Karpas-422 (cell line): ENCODE measurements around the gene FAM107A. TPM values are rescaled to one million over a fixed set of nuclear protein-coding genes. Genes with fewer than 3 reads are reported as not detected.

Experiments used
- DNase-seq: peaks from one replicate; pipeline ENCODE4 v3.0.0-alpha.2; 2015
- H2AFZ ChIP-seq: fragments of 200-600 bp; sonication (generic); 2 replicates; pipeline ENCODE4 v1.6.1; 2014; ENCODE audit warnings: antibody characterized with exemption, low read length, mixed read lengths
- H3K27ac ChIP-seq: fragments of 200-600 bp; sonication (generic); 2 replicates; pipeline ENCODE4 v1.5.1; 2014; ENCODE audit warnings: mild to moderate bottlenecking, low read length, moderate library complexity
- H3K27me3 ChIP-seq: fragments of 200-600 bp; sonication (generic); 2 replicates; pipeline ENCODE4 v1.6.1; 2014; ENCODE audit warnings: low read length, mixed read lengths
- H3K36me3 ChIP-seq: fragments of 200-600 bp; sonication (generic); 2 replicates; pipeline ENCODE4 v1.6.1; 2014; ENCODE audit warnings: low read length, mixed read lengths; ENCODE audit not compliant: insufficient read depth
- H3K4me1 ChIP-seq: fragments of 200-600 bp; sonication (generic); 2 replicates; pipeline ENCODE4 v1.6.1; 2014; ENCODE audit warnings: mild to moderate bottlenecking, low read length, mixed read lengths
- H3K4me2 ChIP-seq: fragments of 200-600 bp; sonication (generic); 2 replicates; pipeline ENCODE4 v1.6.1; 2014; ENCODE audit warnings: low read length, low read depth, mild to moderate bottlenecking; ENCODE audit not compliant: poor library complexity, severe bottlenecking
- H3K4me3 ChIP-seq: fragments of 200-600 bp; sonication (generic); 2 replicates; pipeline ENCODE4 v1.5.1; 2014; ENCODE audit warnings: mild to moderate bottlenecking, antibody characterized with exemption, low read length, mixed read lengths
- H3K79me2 ChIP-seq: fragments of 200-600 bp; sonication (generic); 2 replicates; pipeline ENCODE4 v1.6.1; 2014; ENCODE audit warnings: mild to moderate bottlenecking, low read length, mixed read lengths
- H3K9ac ChIP-seq: fragments of 200-600 bp; sonication (generic); 2 replicates; pipeline ENCODE4 v1.6.0; 2014; ENCODE audit warnings: low read length
- H3K9me2 ChIP-seq: fragments of 200-600 bp; sonication (generic), shearing (Covaris generic); replicated peaks from 2 replicates; pipeline ENCODE4 v1.6.0; 2014; ENCODE audit warnings: mild to moderate bottlenecking, low read length, moderate library complexity; ENCODE audit not compliant: insufficient read depth
- H3K9me3 ChIP-seq: fragments of 300-700, 200-600 bp; sonication (generic); 2 replicates; pipeline ENCODE4 v1.6.1; 2014; ENCODE audit warnings: low read length, mixed read lengths
- H4K20me1 ChIP-seq: fragments of 200-600 bp; sonication (generic); 2 replicates; pipeline ENCODE4 v1.6.1; 2014; ENCODE audit warnings: mild to moderate bottlenecking, antibody characterized with exemption, low read length, low read depth; ENCODE audit not compliant: insufficient read depth
- total RNA-seq: library from RNA; depleted of rRNA; stranded (reverse); fragments of >200 nt; shearing (Covaris generic); gene quantifications from 2 replicates; pipeline ENCODE4 v1.2.3, GENCODE V29; 2014; ENCODE audit warnings: low replicate concordance

The FAM107A gene
- total RNA-seq, 1 experiment from 2014 or later: not detected

GRCh38 chr3:58551636-58552180 lies 25.5 kb downstream of the FAM107A start:
- no peak for DNase-seq
- H4K20me1 ChIP-seq: no peaks in the 10 kb centered on the region
- H3K9ac ChIP-seq: no peak overlapping the region
- H3K4me1 ChIP-seq: no peaks in the 10 kb centered on the region
- H3K36me3 ChIP-seq: no peaks in the 10 kb centered on the region
- no peak overlapping the region for H2AFZ ChIP-seq
- H3K9me2 ChIP-seq: no peaks in the 10 kb centered on the region
- H3K9me3 ChIP-seq: no peaks in the 10 kb centered on the region
- H3K4me2 ChIP-seq: no peak overlapping the region
- no peaks in the 10 kb centered on the region for H3K79me2 ChIP-seq
- no peak overlapping the region for H3K27ac ChIP-seq
- H3K27me3 ChIP-seq: no peaks in the 10 kb centered on the region
- no peak overlapping the region for H3K4me3 ChIP-seq

- H4K20me1 ChIP-seq: no peaks in the 10 kb centered on the region
- H3K4me1 ChIP-seq: no peaks in the 10 kb centered on the region
- H3K9me3 ChIP-seq: no peaks in the 10 kb centered on the region
- no peak overlapping the region for H3K4me2 ChIP-seq
- no peak overlapping the region for H3K4me3 ChIP-seq
- H3K79me2 ChIP-seq: no peaks in the 10 kb centered on the region
- no peak overlapping the region for H2AFZ ChIP-seq
- H3K9ac ChIP-seq: no peak overlapping the region
- H3K27me3 ChIP-seq: no peaks in the 10 kb centered on the region
- DNase-seq: no peak
- H3K27ac ChIP-seq: no peak overlapping the region
- no peaks in the 10 kb centered on the region for H3K9me2 ChIP-seq
- no peaks in the 10 kb centered on the region for H3K36me3 ChIP-seq
Measured at GRCh38 chr3:58544541-58544940, 32.6 kb downstream of the FAM107A start.

- no peak overlapping the region for H3K27ac ChIP-seq
- no peak overlapping the region for H2AFZ ChIP-seq
- H3K27me3 ChIP-seq: no peaks in the 10 kb centered on the region
- H3K4me1 ChIP-seq: no peaks in the 10 kb centered on the region
- no peaks in the 10 kb centered on the region for H3K9me2 ChIP-seq
- H4K20me1 ChIP-seq: no peaks in the 10 kb centered on the region
- H3K9me3 ChIP-seq: no peaks in the 10 kb centered on the region
- H3K9ac ChIP-seq: no peak overlapping the region
- no peaks in the 10 kb centered on the region for H3K79me2 ChIP-seq
- DNase-seq: no peak
- H3K36me3 ChIP-seq: no peaks in the 10 kb centered on the region
- H3K4me3 ChIP-seq: no peak overlapping the region
- H3K4me2 ChIP-seq: no peak overlapping the region
Measured at GRCh38 chr3:58540176-58540858, 36.9 kb downstream of the FAM107A start.

- Histone ChIP-seq H3K9ac (no peak overlapping the region), H3K27ac (no peak overlapping the region), H2AFZ (no peak overlapping the region), H3K27me3 (no peaks in the 10 kb centered on the region), H4K20me1 (no peaks in the 10 kb centered on the region), H3K36me3 (no peaks in the 10 kb centered on the region), H3K4me1 (no peaks in the 10 kb centered on the region), H3K9me3 (no peaks in the 10 kb centered on the region), H3K9me2 (no peaks in the 10 kb centered on the region), H3K79me2 (no peaks in the 10 kb centered on the region), H3K4me2 (no peak overlapping the region), H3K4me3 (no peak overlapping the region)
- DNase-seq: no peak
Measured at GRCh38 chr3:58539626-58540025, 37.6 kb downstream of the FAM107A start.

GRCh38 chr3:58537412-58538301 lies 39.5 kb downstream of the FAM107A start:
- no peaks in the 10 kb centered on the region for H3K79me2 ChIP-seq
- no peak overlapping the region for H3K4me2 ChIP-seq
- no peak overlapping the region for H2AFZ ChIP-seq
- H3K36me3 ChIP-seq: no peaks in the 10 kb centered on the region
- DNase-seq: no peak
- peaks cover under 1% of the 10 kb centered on the region; the same call in 1 of the 2 replicates for H3K4me1 ChIP-seq
- no peak overlapping the region for H3K4me3 ChIP-seq
- H3K9me2 ChIP-seq: no peaks in the 10 kb centered on the region
- no peaks in the 10 kb centered on the region for H3K9me3 ChIP-seq
- H4K20me1 ChIP-seq: no peaks in the 10 kb centered on the region
- no peak overlapping the region for H3K9ac ChIP-seq
- no peaks in the 10 kb centered on the region for H3K27me3 ChIP-seq
- H3K27ac ChIP-seq: no peak overlapping the region

- Histone ChIP-seq H3K79me2 (no peaks in the 10 kb centered on the region), H3K27me3 (no peaks in the 10 kb centered on the region), H3K27ac (no peak within 1 kb of the TSS), H3K9me2 (no peaks in the 10 kb centered on the region), H3K9ac (no peak within 1 kb of the TSS), H4K20me1 (no peaks in the 10 kb centered on the region), H3K9me3 (no peaks in the 10 kb centered on the region), H3K36me3 (no peaks in the 10 kb centered on the region), H2AFZ (no peak within 1 kb of the TSS), H3K4me2 (no peak within 1 kb of the TSS), H3K4me1 (peaks cover 2% of the 10 kb centered on the region; the same call in 1 of the 2 replicates), H3K4me3 (no peak within 1 kb of the TSS)
- DNase-seq: no peak
Measured at GRCh38 chr3:58536501-58537411, 40.4 kb downstream of the FAM107A start, which contains the start of gene ACOX2. Gene ACOX2 (minus strand): TSS chr3:58537190. CDS start chr3:58535106, 2,084 bp downstream.

GRCh38 chr3:58535531-58536500 lies 41.4 kb downstream of the FAM107A start:
- no peaks in the 10 kb centered on the region for H3K9me2 ChIP-seq
- H3K36me3 ChIP-seq: no peaks in the 10 kb centered on the region
- no peaks in the 10 kb centered on the region for H3K9me3 ChIP-seq
- DNase-seq: no peak
- no peak overlapping the region for H2AFZ ChIP-seq
- no peak overlapping the region for H3K9ac ChIP-seq
- no peak overlapping the region for H3K4me3 ChIP-seq
- H4K20me1 ChIP-seq: no peaks in the 10 kb centered on the region
- H3K27me3 ChIP-seq: no peaks in the 10 kb centered on the region
- no peaks in the 10 kb centered on the region for H3K79me2 ChIP-seq
- H3K27ac ChIP-seq: no peak overlapping the region
- peaks cover 8% of the 10 kb centered on the region for H3K4me1 ChIP-seq
- no peak overlapping the region for H3K4me2 ChIP-seq
